Subcutaneous adipose tissue (tissue), 4 donors: Measurements from ENCODE around the gene NR0B2. TPM values are rescaled to one million over a fixed set of nuclear protein-coding genes. Genes with fewer than 3 reads are reported as not detected.

ENCODE experiments used
- total RNA-seq, 4 donors: library from RNA; depleted of rRNA; stranded (reverse); fragments of >200 nt; gene quantifications; one replicate each; pipeline ENCODE4 v1.1.0, GENCODE V29; 2016
- TF ChIP-seq, protein P1 (sequence below): fragments of 450-650 bp; IDR thresholded peaks from one replicate; pipeline ENCODE4 v1.5.1; 2016; ENCODE audit warnings: low read depth, mild to moderate bottlenecking, control low read depth, antibody characterized with exemption, moderate library complexity

NR0B2 gene
- total RNA-seq, 4 donors from 2014 or later, result not detected

DNA sequence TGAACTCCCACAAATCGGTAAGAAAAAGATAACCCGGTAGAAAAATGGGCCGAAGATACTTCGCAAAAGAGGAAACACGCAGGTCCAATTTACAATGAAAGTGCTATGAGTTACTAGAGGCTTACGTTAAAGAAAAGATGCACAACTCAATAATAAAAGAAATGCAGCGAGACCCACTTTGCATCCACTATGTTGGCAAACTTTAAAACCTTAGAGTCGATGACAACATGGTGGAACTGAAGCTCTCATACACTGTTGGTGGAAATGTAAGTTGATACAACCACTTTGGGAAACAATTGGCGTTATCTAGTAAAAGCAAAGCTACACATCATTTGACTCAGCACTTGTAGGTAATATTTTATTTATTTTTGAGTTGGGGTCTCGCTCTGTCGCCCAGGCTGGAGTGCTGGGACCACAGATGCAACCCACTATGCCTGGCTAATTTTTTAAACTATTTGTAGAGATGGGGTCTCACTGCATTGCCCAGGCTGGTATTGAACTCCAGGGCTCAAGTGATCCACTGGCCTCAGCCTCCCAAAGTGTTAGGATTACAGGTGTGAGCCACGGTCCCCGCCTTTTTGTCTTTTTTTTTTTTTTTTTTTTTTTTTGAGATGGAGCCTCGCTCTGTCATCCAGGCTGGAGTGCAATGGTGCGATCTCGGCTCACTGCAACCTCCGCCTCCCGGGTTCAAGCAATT lies 12.8 kb downstream of the NR0B2 start:
- TF ChIP-seq, protein P1, sequence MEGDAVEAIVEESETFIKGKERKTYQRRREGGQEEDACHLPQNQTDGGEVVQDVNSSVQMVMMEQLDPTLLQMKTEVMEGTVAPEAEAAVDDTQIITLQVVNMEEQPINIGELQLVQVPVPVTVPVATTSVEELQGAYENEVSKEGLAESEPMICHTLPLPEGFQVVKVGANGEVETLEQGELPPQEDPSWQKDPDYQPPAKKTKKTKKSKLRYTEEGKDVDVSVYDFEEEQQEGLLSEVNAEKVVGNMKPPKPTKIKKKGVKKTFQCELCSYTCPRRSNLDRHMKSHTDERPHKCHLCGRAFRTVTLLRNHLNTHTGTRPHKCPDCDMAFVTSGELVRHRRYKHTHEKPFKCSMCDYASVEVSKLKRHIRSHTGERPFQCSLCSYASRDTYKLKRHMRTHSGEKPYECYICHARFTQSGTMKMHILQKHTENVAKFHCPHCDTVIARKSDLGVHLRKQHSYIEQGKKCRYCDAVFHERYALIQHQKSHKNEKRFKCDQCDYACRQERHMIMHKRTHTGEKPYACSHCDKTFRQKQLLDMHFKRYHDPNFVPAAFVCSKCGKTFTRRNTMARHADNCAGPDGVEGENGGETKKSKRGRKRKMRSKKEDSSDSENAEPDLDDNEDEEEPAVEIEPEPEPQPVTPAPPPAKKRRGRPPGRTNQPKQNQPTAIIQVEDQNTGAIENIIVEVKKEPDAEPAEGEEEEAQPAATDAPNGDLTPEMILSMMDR, result no peak

DNA sequence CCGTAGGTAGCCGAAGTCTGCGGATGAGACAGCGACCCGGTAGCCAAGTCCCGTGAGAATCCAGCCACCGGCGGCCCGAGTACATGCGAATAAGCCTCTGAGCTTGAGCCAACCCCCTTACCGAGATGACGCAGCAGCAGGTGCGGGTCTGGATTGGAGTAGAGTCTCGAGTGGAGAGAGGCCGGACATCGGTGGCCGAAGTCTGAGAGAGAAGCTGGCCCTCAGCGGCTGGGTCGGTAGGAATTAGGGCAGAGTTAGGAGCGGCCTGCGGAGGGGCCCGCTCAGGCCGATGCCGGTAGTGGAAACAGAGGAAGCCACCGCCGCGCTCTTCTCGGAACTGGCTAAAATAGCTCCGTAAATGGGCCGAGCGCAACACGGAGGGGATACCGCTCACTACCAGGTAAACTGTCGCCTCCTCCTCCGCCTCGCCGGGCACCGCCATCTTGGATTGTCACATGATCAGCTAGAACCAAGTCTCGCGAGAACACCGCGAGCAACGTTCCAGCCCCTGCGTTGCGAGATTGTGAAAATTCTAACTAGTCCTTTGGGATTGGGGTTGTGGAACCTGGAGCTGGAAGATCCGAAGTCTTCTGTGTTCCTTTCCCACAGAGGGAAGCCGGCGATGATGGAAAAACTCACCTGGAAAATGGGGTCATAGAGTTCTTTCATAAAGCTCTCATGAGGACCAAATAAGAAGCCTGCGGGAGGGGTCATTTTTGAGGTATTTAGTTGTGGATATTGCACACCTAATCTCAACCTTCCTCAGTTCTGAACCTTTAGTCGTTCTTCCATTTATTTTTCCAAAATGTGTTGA lies 13.6 kb downstream of the NR0B2 start, which contains the start of gene GPATCH3:
Gene GPATCH3, minus strand, starts transcription at position 467 of the 814 bp plus-strand sequence. Its CDS starts 25 bp downstream, at position 442.
- TF ChIP-seq, protein P1, result no peak

DNA sequence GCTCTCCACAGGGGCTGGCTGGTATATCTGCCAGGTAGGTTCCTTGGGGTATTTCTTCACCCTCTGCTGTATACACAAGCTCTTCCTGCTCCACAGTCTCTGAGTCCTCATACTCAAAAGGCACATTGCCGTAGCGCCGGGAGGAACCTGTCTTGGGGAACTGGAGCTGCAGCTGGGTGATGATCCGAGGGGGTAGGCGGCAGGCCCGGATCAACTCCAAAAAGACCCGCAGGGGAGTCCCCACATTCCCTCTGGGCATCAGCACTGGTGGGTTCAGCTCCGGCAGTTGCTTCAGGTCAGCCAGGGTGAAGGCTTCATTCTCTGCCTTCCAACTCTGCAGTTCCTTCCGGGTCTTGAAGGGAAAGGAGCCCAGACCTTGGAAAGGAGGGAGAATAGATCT lies 16.4 kb downstream of the NR0B2 start:
- TF ChIP-seq, protein P1, result no peak

DNA sequence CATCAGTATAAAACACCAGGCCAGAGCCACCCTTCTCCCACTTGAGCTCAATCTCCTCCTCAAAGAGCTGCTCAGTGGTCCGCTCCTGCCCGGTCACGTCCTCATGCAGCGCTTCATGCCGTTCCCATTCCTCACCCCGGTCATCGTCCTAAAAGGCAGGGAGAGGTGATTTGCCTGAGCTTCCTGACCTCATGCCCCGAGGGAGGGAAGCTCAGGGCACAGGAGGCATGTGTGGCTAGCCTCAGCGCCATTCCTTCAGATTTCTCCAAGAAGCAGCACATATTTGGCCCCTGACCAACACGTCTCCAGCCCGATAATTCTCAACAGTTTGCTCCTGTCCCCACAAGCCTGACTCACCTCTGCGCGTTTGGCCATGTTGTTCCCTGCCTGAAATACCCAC lies 19.5 kb downstream of the NR0B2 start:
- TF ChIP-seq, protein P1, result no peak

DNA sequence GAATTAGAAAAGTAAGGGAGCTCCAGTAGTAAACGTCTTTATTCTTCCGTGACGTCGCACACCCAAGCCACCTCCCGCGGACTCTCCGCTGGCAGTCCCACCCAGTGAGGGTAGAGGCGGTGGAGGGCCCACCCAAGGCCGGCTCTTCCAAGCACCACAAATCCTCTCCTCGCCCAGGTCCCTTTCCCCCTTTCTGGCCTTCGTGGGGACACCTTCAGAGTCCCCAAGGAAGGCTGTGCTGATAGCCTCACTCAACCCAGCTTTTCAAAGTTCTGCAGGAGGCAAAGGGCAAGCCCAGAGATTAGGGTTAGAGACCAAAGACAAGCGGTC lies 23.3 kb downstream of the NR0B2 start:
- TF ChIP-seq, protein P1, result no peak

DNA sequence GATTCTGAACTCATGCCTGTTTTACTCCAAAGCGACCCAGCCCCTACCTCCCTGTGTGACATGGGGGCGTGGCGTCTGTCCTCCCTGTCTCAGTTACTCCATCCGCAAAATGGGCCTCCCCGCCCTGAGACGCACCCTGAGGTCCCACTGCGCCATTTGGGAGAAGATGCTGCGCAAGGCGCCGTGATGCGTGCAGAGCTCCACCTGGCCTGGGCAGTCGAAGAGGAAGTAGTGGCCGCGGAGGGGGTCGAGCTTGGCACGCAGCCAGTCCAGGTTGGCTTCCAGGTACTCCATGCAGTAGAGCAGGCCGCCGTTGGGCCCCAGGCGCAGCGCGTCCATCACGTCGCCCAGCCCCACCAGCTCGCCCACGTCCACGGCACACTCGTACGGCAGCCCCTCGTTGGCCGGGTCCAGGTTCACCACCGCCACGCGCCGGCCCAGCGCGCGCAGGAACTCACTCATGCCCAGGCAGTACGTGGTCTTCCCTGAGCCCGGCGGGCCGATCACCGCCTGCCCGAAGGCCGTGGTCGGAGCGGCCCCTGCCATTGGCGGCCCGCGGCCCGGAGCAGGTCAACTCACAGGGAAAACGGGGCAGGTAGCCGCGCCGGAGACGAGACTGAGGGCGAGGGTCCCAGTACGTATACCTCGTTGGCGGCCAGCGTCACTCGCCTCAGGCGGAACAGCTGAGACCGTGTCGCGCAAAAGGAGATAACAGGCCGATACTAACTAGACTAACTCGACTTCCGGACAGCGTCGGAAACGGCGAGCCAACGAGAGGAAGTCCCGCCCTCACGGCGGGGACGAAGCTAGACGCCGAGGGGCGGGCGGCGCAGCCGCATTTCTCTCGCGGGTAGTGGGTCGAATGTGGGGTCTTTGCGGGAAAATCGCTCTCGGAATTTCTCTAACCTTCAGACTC lies 24.0 kb downstream of the NR0B2 start, which contains the start of gene GPN2:
Gene GPN2, minus strand, starts transcription at position 733 of the 916 bp plus-strand sequence. Its CDS starts 187 bp downstream, at position 546.
- TF ChIP-seq, protein P1, result no peak
